Large intestine (tissue), 3 donors: ENCODE measurements around the gene MSRB3. TPM values are rescaled to one million over a fixed set of nuclear protein-coding genes. Genes with fewer than 3 reads are reported as not detected.

Experiments used
- DNase-seq, 2 donors: peaks; one replicate each; pipeline versions ENCODE4 v3.0.0 to v3.0.0-alpha.2; 2013
- H3K27ac ChIP-seq: one replicate; pipeline ENCODE4 v1.5.1; 2013; ENCODE audit warnings: low read length
- H3K27me3 ChIP-seq: 2 replicates; pipeline ENCODE4 v1.6.1; 2013; ENCODE audit warnings: low read length; ENCODE audit not compliant: control insufficient read depth, insufficient read depth
- H3K36me3 ChIP-seq: 2 replicates; pipeline ENCODE4 v1.6.1; 2013; ENCODE audit warnings: low read length; ENCODE audit not compliant: control insufficient read depth, insufficient read depth
- H3K4me1 ChIP-seq: one replicate; pipeline ENCODE4 v1.6.1; 2013; ENCODE audit warnings: low read length; ENCODE audit not compliant: control insufficient read depth, insufficient read depth
- H3K4me3 ChIP-seq: one replicate; pipeline ENCODE4 v1.5.1; 2013; ENCODE audit warnings: low read length
- H3K9me3 ChIP-seq: one replicate; pipeline ENCODE4 v1.6.1; 2013; ENCODE audit warnings: mild to moderate bottlenecking, low read depth, low read length, moderate library complexity; ENCODE audit not compliant: control insufficient read depth
- WGBS: methylation state at CpG from one replicate; pipeline ENCODE4 v1.1.5; 2013; ENCODE audit warnings: low lambda C conversion rate; ENCODE audit not compliant: insufficient coverage; 5-methylcytosine and 5-hydroxymethylcytosine counted together
- polyA plus RNA-seq: library from polyadenylated mRNA; unstranded; fragments of 120-200 nt; gene quantifications from one replicate; pipeline ENCODE4 v1.2.1, GENCODE V29; 2013

MSRB3 gene
- polyA plus RNA-seq, 1 donor, result 23.1 TPM

- Histone ChIP-seq H3K27me3 (no peaks in the 10 kb centered on the region), H3K9me3 (no peaks in the 10 kb centered on the region), H3K4me1 (no peaks in the 10 kb centered on the region), H3K36me3 (no peaks in the 10 kb centered on the region), H3K27ac (no peak overlapping the region), H3K4me3 (no peak overlapping the region)
- DNase-seq, result no peak
Measured at GRCh38 chr12:65372574-65372973, 94.1 kb downstream of the MSRB3 start.

DNA sequence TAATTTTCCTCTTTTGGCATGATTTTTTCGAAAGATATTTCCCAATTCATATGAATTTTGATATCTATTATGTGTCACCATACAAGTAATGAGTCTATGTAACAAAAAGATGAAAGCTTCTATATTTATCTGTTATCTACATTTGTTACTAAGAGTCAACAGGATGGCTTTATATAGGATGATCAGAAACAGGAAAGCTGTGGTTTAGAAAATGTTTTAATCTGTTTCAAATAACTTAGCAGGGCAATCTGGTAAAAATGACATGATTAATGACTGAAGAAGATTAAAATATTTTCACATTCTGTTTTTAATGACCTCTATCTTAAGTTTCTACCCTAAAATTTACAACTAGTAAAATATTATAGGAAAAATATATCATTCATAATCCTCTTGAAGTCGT lies 105.8 kb downstream of the MSRB3 start:
- no peaks in the 10 kb centered on the region for H3K36me3 ChIP-seq
- WGBS, result 49% methylated on average over 2 of the region's 2 CpGs
- no peaks in the 10 kb centered on the region for H3K9me3 ChIP-seq
- H3K27ac ChIP-seq, result no peak overlapping the region
- no peak for DNase-seq
- no peaks in the 10 kb centered on the region for H3K4me1 ChIP-seq
- H3K27me3 ChIP-seq, result no peaks in the 10 kb centered on the region
- no peak overlapping the region for H3K4me3 ChIP-seq

- Histone ChIP-seq H3K27me3 (no peaks in the 10 kb centered on the region), H3K9me3 (no peaks in the 10 kb centered on the region), H3K4me3 (no peak overlapping the region), H3K27ac (no peak overlapping the region), H3K4me1 (no peaks in the 10 kb centered on the region), H3K36me3 (no peaks in the 10 kb centered on the region)
- DNase-seq, result no peak
Measured at GRCh38 chr12:65387396-65387795, 108.9 kb downstream of the MSRB3 start.

- Histone ChIP-seq H3K36me3 (no peaks in the 10 kb centered on the region), H3K9me3 (no peaks in the 10 kb centered on the region)
Measured at GRCh38 chr12:65389436-65389835, 111.0 kb downstream of the MSRB3 start.

GRCh38 chr12:65391711-65392110 lies 113.2 kb downstream of the MSRB3 start:
- H3K9me3 ChIP-seq, result no peaks in the 10 kb centered on the region
- DNase-seq, result no peak
- no peaks in the 10 kb centered on the region for H3K36me3 ChIP-seq

More at GRCh38 chr12:65389436-65389835, 111.0 kb downstream of the MSRB3 start:
- Histone ChIP-seq H3K4me1 (no peaks in the 10 kb centered on the region), H3K27me3 (no peaks in the 10 kb centered on the region), H3K4me3 (no peak overlapping the region), H3K27ac (no peak overlapping the region)
- WGBS, result 0% methylated on average over 1 of the region's 4 CpGs
- no peak for DNase-seq

GRCh38 chr12:65392491-65392890 lies 114.0 kb downstream of the MSRB3 start:
- WGBS, result 73% methylated on average over 2 of the region's 5 CpGs
- DNase-seq, result no peak

More at GRCh38 chr12:65391711-65392110, 113.2 kb downstream of the MSRB3 start:
- no peaks in the 10 kb centered on the region for H3K4me1 ChIP-seq
- H3K27ac ChIP-seq, result no peak overlapping the region
- 100% methylated on average over 1 of the region's 1 CpG for WGBS
- H3K27me3 ChIP-seq, result no peaks in the 10 kb centered on the region
- H3K4me3 ChIP-seq, result no peak overlapping the region

DNA sequence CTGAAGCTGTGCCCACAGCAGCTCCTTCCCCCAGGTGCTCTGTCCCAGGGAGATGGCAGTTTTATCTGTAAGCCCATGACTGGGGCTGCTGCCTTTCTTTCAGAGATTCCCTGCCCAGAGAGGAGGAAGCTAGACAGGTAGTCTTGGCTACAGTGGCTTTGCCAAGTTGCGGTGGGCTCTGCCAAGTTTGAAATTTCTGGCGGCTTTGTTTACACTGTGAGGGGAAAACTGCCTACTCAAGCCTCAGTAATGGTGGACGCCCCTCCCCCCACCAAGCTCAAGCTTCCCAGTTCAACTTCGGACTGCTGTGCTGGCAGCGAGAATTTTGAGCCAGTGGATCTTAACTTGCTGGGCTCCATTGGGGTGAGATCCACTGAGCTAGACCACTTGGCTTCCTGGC lies 124.7 kb downstream of the MSRB3 start:
- no peaks in the 10 kb centered on the region for H3K27me3 ChIP-seq
- no peak for DNase-seq
- no peaks in the 10 kb centered on the region for H3K9me3 ChIP-seq
- WGBS, result no CpG with 5 or more reads among the region's 5 CpGs
- H3K4me1 ChIP-seq, result no peaks in the 10 kb centered on the region
- H3K27ac ChIP-seq, result no peak overlapping the region
- H3K36me3 ChIP-seq, result no peaks in the 10 kb centered on the region
- no peak overlapping the region for H3K4me3 ChIP-seq

More at GRCh38 chr12:65392491-65392890, 114.0 kb downstream of the MSRB3 start:
- Histone ChIP-seq H3K4me3 (no peak overlapping the region), H3K9me3 (peaks cover 3% of the 10 kb centered on the region), H3K27me3 (no peaks in the 10 kb centered on the region), H3K27ac (no peak overlapping the region), H3K36me3 (no peaks in the 10 kb centered on the region), H3K4me1 (no peaks in the 10 kb centered on the region)

GRCh38 chr12:65407388-65408149 lies 129.1 kb downstream of the MSRB3 start:
- Histone ChIP-seq H3K27ac (no peak overlapping the region), H3K27me3 (no peaks in the 10 kb centered on the region), H3K4me1 (no peaks in the 10 kb centered on the region), H3K9me3 (no peaks in the 10 kb centered on the region), H3K4me3 (no peak overlapping the region), H3K36me3 (no peaks in the 10 kb centered on the region)
- DNase-seq, result no peak
- WGBS, result 89% methylated on average over 4 of the region's 4 CpGs

DNA sequence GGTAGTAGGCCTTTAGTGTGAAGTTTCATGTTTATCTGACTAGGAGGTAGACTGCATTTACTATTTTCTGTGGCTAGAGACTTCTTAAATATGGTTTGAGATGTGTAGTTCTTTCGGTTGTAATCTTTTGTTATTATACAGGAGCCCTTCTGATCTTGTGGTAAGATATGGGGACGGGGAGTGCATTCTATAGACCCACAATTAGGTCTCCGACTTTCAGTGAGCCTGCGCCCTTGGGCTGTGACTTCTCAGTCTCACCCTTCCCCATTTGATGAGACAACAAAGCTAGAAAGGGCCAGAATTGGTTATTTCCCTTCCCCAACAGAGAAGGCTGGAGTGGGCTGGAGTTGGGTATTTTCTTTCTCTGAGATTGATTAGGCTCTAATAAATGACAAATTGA lies 130.0 kb downstream of the MSRB3 start:
- DNase-seq, result no peak
- Histone ChIP-seq H3K4me1 (no peaks in the 10 kb centered on the region), H3K27me3 (no peaks in the 10 kb centered on the region), H3K36me3 (no peaks in the 10 kb centered on the region), H3K27ac (no peak overlapping the region), H3K4me3 (no peak overlapping the region), H3K9me3 (no peaks in the 10 kb centered on the region)
- WGBS, result no CpG with 5 or more reads among the region's 4 CpGs

DNA sequence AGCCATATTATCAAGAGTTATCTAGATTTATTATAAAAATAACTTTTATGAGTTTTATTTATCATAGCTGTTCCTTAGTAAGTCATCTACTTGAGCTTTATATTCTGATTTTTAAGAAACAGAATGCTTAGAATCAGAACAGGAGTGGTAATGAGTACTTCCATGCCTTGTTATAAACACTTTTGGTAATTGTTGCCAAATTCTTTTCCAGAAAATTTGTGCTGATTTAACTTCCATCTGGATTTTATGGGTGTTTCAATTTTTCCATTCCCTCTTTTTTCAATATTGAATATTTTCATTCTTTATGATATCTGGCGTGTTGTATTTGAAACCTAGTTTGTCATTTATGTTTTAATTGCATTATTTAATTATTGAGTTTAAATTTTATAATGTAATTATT lies 131.2 kb downstream of the MSRB3 start:
- Histone ChIP-seq H3K9me3 (no peaks in the 10 kb centered on the region), H3K36me3 (no peaks in the 10 kb centered on the region), H3K4me1 (no peaks in the 10 kb centered on the region), H3K27ac (no peak overlapping the region), H3K4me3 (no peak overlapping the region), H3K27me3 (no peaks in the 10 kb centered on the region)
- no peak for DNase-seq
- 100% methylated on average over 1 of the region's 1 CpG for WGBS

DNA sequence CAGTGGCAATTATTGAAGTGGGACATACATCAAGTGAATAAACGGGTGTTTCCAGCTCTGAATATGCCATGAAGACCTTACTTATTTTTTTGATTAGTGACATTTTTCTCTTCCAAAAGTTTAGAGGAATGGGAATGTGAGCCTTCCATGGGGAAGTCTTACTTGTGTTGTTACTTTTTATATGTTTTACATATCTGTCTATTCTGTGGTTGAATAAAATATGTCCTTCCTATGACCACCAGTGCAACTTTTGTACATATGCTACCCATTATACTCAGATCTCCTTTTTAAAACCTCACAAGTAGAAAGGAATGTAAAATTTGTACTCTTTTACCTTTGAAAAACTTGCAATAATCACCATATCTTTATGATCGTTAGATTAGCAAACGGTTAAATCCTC lies 132.7 kb downstream of the MSRB3 start:
- H3K27me3 ChIP-seq, result no peaks in the 10 kb centered on the region
- peaks cover 3% of the 10 kb centered on the region for H3K4me1 ChIP-seq
- H3K4me3 ChIP-seq, result no peak overlapping the region
- H3K36me3 ChIP-seq, result no peaks in the 10 kb centered on the region
- no peak for DNase-seq
- 60% methylated on average over 1 of the region's 3 CpGs for WGBS
- H3K27ac ChIP-seq, result no peak overlapping the region
- H3K9me3 ChIP-seq, result no peaks in the 10 kb centered on the region
